ENCODE data around the gene KRT13.

- TF ChIP-seq, protein P1, sequence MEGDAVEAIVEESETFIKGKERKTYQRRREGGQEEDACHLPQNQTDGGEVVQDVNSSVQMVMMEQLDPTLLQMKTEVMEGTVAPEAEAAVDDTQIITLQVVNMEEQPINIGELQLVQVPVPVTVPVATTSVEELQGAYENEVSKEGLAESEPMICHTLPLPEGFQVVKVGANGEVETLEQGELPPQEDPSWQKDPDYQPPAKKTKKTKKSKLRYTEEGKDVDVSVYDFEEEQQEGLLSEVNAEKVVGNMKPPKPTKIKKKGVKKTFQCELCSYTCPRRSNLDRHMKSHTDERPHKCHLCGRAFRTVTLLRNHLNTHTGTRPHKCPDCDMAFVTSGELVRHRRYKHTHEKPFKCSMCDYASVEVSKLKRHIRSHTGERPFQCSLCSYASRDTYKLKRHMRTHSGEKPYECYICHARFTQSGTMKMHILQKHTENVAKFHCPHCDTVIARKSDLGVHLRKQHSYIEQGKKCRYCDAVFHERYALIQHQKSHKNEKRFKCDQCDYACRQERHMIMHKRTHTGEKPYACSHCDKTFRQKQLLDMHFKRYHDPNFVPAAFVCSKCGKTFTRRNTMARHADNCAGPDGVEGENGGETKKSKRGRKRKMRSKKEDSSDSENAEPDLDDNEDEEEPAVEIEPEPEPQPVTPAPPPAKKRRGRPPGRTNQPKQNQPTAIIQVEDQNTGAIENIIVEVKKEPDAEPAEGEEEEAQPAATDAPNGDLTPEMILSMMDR (conservative IDR thresholded peaks at IDR 0.05), result no peak
- TF ChIP-seq EZH2 (IDR thresholded peaks at IDR 0.05; ENCODE audit: low read depth), result no peak
Observed at GRCh38 chr17:41553176-41553575, 47.8 kb upstream of the KRT13 start.
